Neuronal stem cell (in vitro differentiated cells): ENCODE measurements around the gene OTOP3.

ENCODE experiments used
- DNase-seq: peaks from one replicate; pipeline ENCODE4 v3.0.0-alpha.2; 2013; ENCODE audit warnings: low spot score
- H2AFZ ChIP-seq: one replicate; pipeline ENCODE4 v1.6.1; 2013; ENCODE audit warnings: mild to moderate bottlenecking, low read length, inconsistent platforms
- H2AK5ac ChIP-seq: 2 replicates; pipeline ENCODE4 v1.6.1; 2013; ENCODE audit warnings: low read depth, mild to moderate bottlenecking, inconsistent platforms, low read length, moderate library complexity, mixed read lengths
- H2BK120ac ChIP-seq: 2 replicates; pipeline ENCODE4 v1.6.1; 2013; ENCODE audit warnings: low read depth, mild to moderate bottlenecking, inconsistent platforms, low read length, moderate library complexity, mixed read lengths
- H2BK12ac ChIP-seq: one replicate; pipeline ENCODE4 v1.6.1; 2013; ENCODE audit warnings: low read length, inconsistent platforms
- H2BK15ac ChIP-seq: 2 replicates; pipeline ENCODE4 v1.6.1; 2013; ENCODE audit warnings: mild to moderate bottlenecking, low read length, inconsistent platforms, mixed read lengths
- H2BK5ac ChIP-seq: one replicate; pipeline ENCODE4 v1.6.1; 2013; ENCODE audit warnings: inconsistent platforms, mild to moderate bottlenecking, low read length, moderate library complexity
- H3K14ac ChIP-seq: one replicate; pipeline ENCODE4 v1.6.1; 2013; ENCODE audit warnings: low read length, inconsistent platforms
- H3K18ac ChIP-seq: 2 replicates; pipeline ENCODE4 v1.6.1; 2013; ENCODE audit warnings: low read length, inconsistent platforms
- H3K23ac ChIP-seq: 2 replicates; pipeline ENCODE4 v1.6.1; 2013; ENCODE audit warnings: low read depth, mild to moderate bottlenecking, mixed read lengths, low read length, inconsistent platforms; ENCODE audit not compliant: poor library complexity
- H3K27ac ChIP-seq: replicated peaks from 3 replicates; pipeline ENCODE4 v1.5.1; 2013; ENCODE audit warnings: low read length, inconsistent platforms
- H3K27me3 ChIP-seq, 3 experiments: 2 replicates each; pipeline ENCODE4 v1.6.1; 2013; ENCODE audit warnings: low read length in 3 of 3, mild to moderate bottlenecking in 2 of 3, inconsistent platforms in 1 of 3, low read depth in 1 of 3, mixed read lengths in 1 of 3, moderate library complexity in 1 of 3; ENCODE audit not compliant: control insufficient read depth in 3 of 3, insufficient read depth in 3 of 3
- H3K36me3 ChIP-seq, 2 donors: replicated peaks in 1 of 2; 2 replicates each; pipeline ENCODE4 v1.6.1; 2013; ENCODE audit warnings: low read length in 2 of 2; ENCODE audit not compliant: control insufficient read depth in 2 of 2, insufficient read depth in 2 of 2
- H3K4ac ChIP-seq: 2 replicates; pipeline ENCODE4 v1.6.1; 2013; ENCODE audit warnings: inconsistent platforms, mild to moderate bottlenecking, low read length, moderate library complexity
- H3K4me1 ChIP-seq, 2 donors: 1 replicate in 1 of 2; 2 replicates in 1 of 2; pipeline ENCODE4 v1.6.1; 2013; ENCODE audit warnings: low read length in 2 of 2, low read depth in 1 of 2; ENCODE audit not compliant: control insufficient read depth in 2 of 2, insufficient read depth in 1 of 2
- H3K4me2 ChIP-seq: one replicate; pipeline ENCODE4 v1.6.1; 2013; ENCODE audit warnings: mild to moderate bottlenecking, low read length, inconsistent platforms; ENCODE audit not compliant: insufficient read depth, poor library complexity, severe bottlenecking
- H3K4me3 ChIP-seq, 2 donors: 2 replicates each; pipeline ENCODE4 v1.5.1; 2013; ENCODE audit warnings: low read length in 2 of 2, mild to moderate bottlenecking in 2 of 2, inconsistent platforms in 1 of 2, moderate library complexity in 1 of 2
- H3K79me1 ChIP-seq: one replicate; pipeline ENCODE4 v1.6.1; 2013; ENCODE audit warnings: low read depth, mild to moderate bottlenecking, inconsistent platforms, low read length, moderate library complexity
- H3K9ac ChIP-seq: one replicate; pipeline ENCODE4 v1.6.1; 2013; ENCODE audit warnings: mild to moderate bottlenecking, low read depth, low read length, inconsistent platforms; ENCODE audit not compliant: poor library complexity
- H3K9me3 ChIP-seq, 2 donors: replicated peaks in 1 of 2; 2 replicates each; pipeline versions ENCODE3 to v1.6.1; 2013; ENCODE audit warnings: low read length in 2 of 2, mild to moderate bottlenecking in 2 of 2, inconsistent platforms in 1 of 2, low read depth in 1 of 2, mixed read lengths in 1 of 2, moderate library complexity in 1 of 2; ENCODE audit not compliant: control insufficient read depth in 2 of 2, insufficient read depth in 1 of 2
- H4K8ac ChIP-seq: one replicate; pipeline ENCODE4 v1.6.1; 2013; ENCODE audit warnings: low read depth, mild to moderate bottlenecking, inconsistent platforms, low read length, moderate library complexity
- H4K91ac ChIP-seq: one replicate; pipeline ENCODE4 v1.6.1; 2013; ENCODE audit warnings: low read length, low read depth, mild to moderate bottlenecking, inconsistent platforms; ENCODE audit not compliant: poor library complexity
- WGBS, 2 donors: extraction: QIAGEN DNeasy Blood & Tissue Kit; methylation state at CpG; one replicate each; pipeline ENCODE4 v1.1.7; 2013; ENCODE audit warnings: missing lambda C conversion rate in 2 of 2, mixed read lengths in 1 of 2; ENCODE audit not compliant: insufficient read length in 2 of 2, insufficient replicate concordance in 1 of 2; ENCODE audit errors: extremely low coverage in 2 of 2; 5-methylcytosine and 5-hydroxymethylcytosine counted together

Gene OTOP3

DNA sequence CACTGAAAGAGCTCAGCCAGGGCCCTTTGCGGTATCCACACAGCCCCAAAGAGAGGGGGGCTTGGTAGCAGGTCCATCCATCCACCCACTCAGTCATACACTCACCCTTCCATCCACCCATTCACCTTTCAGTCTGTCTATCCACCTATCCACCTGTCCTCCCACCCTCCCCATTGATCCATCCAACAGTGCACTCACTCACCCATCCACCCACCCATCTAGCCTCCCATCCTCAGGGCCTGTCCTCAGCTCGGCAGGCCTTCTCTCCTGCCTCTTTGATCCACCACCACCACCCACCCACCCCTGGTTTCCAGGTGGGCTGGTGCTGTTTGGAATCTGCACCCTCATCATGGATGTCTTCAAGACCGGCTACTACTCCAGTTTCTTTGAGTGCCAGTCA, 10.5 kb upstream of the OTOP3 start:
- Histone ChIP-seq H4K8ac (no peak overlapping the region), H3K4me1 (peaks cover 7 to 15% of the 10 kb centered on the region in 2 donors)

DNA sequence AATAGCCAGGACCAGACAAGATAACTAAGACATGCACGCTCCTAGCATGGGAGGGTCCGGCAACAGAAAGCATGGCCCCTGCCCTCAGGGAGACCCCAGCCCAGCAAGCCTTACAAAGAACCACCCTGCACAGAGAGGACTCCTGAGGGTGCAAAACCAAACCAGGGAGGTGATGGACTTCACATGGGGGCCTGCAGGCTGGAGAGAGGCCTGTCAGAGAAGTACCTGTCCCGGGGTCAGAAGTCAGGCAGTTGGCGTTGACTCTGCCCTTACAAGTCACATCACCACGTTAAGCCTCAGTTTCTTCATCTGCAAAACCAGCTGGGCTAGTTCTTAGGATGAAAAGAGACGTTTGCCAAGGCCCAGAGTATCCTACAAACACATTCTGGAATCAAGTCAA, 6.9 kb upstream of the OTOP3 start:
- Histone ChIP-seq H3K4me1 (peaks cover 0 to 4% of the 10 kb centered on the region in 2 donors), H2BK5ac (no peak overlapping the region), H3K79me1 (peaks cover 3% of the 10 kb centered on the region), H2BK15ac (no peak overlapping the region), H3K9ac (no peak overlapping the region), H2AK5ac (no peak overlapping the region), H3K36me3 (no peaks in the 10 kb centered on the region), H3K4ac (no peak overlapping the region), H3K4me3 (no peak overlapping the region), H3K4me2 (no peak overlapping the region), H3K14ac (no peak overlapping the region), H3K27ac (no peak overlapping the region), H3K27me3 (peaks cover 20 to 88% (median 49%) of the 10 kb centered on the region in 3 experiments), H3K23ac (no peak overlapping the region), H2BK120ac (no peak overlapping the region), H4K91ac (no peak overlapping the region), H3K18ac (no peak overlapping the region), H3K9me3 (peaks cover 0 to 3% of the 10 kb centered on the region in 2 donors), H2AFZ (no peak overlapping the region), H2BK12ac (no peak overlapping the region), H4K8ac (no peak overlapping the region)
- no peak for DNase-seq
- no CpG with 5 or more reads among the region's 6 CpGs for WGBS, 2 donors

More for the DNA sequence above, 10.5 kb upstream of the OTOP3 start:
- peak overlapping the region; percentile 87 for H3K23ac ChIP-seq
- no peak overlapping the region for H2AFZ ChIP-seq
- H3K36me3 ChIP-seq: no peaks in the 10 kb centered on the region
- no peak overlapping the region for H3K9ac ChIP-seq
- H2BK12ac ChIP-seq: no peak overlapping the region
- H3K9me3 ChIP-seq: peaks cover 0 to 3% of the 10 kb centered on the region in 2 donors
- H3K79me1 ChIP-seq: peaks cover 3% of the 10 kb centered on the region
- no peak overlapping the region for H3K4ac ChIP-seq
- H2BK15ac ChIP-seq: no peak overlapping the region
- no peak overlapping the region for H3K4me2 ChIP-seq
- H2BK5ac ChIP-seq: no peak overlapping the region
- H3K18ac ChIP-seq: peak overlapping the region; percentile 20
- WGBS, 2 donors: no CpG with 5 or more reads among the region's 3 CpGs
- no peak overlapping the region for H3K27ac ChIP-seq
- no peak overlapping the region for H3K4me3 ChIP-seq
- no peak overlapping the region for H4K91ac ChIP-seq
- H3K14ac ChIP-seq: no peak overlapping the region
- no peak for DNase-seq
- no peak overlapping the region for H2AK5ac ChIP-seq
- H2BK120ac ChIP-seq: no peak overlapping the region
- peaks cover 22 to 90% (median 57%) of the 10 kb centered on the region in 3 experiments for H3K27me3 ChIP-seq

DNA sequence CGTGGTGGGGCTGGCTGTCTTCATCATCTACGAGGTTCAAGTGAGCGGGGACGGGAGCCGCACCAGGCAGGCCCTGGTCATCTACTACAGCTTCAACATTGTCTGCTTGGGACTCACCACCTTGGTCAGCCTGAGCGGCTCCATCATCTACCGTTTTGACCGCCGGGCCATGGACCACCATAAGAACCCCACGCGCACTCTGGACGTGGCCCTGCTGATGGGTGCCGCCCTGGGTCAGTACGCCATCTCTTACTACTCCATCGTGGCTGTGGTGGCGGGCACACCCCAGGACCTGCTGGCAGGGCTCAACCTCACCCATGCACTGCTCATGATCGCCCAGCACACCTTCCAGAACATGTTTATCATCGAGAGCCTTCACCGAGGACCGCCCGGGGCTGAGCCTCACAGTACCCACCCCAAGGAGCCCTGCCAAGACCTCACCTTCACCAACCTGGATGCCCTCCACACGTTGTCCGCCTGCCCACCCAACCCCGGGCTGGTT, 5.1 kb upstream of the OTOP3 start:
- Histone ChIP-seq H2BK12ac (peak overlapping the region; percentile 51), H2AK5ac (peak overlapping the region; percentile 58), H3K27me3 (peaks cover 8 to 88% (median 45%) of the 10 kb centered on the region in 3 experiments), H2BK15ac (no peak overlapping the region), H3K79me1 (peaks cover 3% of the 10 kb centered on the region), H3K4me3 (peak overlapping the region in 1 of 2 donors; percentile 36), H3K4ac (no peak overlapping the region), H3K27ac (no peak overlapping the region), H3K18ac (peak overlapping the region; percentile 51), H3K4me2 (no peak overlapping the region), H2BK5ac (no peak overlapping the region), H3K9ac (no peak overlapping the region), H3K23ac (no peak overlapping the region), H3K36me3 (no peaks in the 10 kb centered on the region), H3K9me3 (peaks cover 0 to 1% of the 10 kb centered on the region in 2 donors), H4K91ac (no peak overlapping the region), H2AFZ (no peak overlapping the region), H3K14ac (peak overlapping the region; percentile 58), H2BK120ac (no peak overlapping the region), H4K8ac (no peak overlapping the region), H3K4me1 (peaks cover 0 to 6% of the 10 kb centered on the region in 2 donors)
- no peak for DNase-seq
- WGBS, 2 donors: no CpG with 5 or more reads among the region's 24 CpGs

DNA sequence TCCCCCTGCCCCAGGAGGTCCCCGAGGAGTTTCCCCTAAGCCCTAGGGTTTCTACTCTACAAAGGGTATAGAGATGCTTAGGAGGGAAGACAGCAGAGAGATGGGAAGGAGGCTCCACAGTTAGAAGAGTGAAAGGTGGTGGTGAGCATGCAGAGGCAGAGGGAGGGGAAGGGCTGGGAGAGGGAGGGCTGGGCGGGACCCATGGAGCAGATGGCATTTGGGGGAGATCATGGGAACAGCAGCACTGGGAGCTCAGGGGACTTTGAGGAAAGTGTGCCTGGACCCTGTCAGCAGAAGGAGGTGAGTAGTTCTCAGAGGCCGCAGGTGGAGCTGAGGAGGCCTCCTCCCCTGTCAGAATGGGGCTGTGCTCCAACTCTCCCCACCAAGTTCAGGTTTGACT, 650 bp upstream of the OTOP3 start:
- no peak overlapping the region for H3K4me3 ChIP-seq
- no peak overlapping the region for H3K4ac ChIP-seq
- H3K18ac ChIP-seq: no peak overlapping the region
- H3K79me1 ChIP-seq: peaks cover 3% of the 10 kb centered on the region
- no peak for DNase-seq
- no peak overlapping the region for H2BK5ac ChIP-seq
- no peak overlapping the region for H4K91ac ChIP-seq
- no peak overlapping the region for H2BK15ac ChIP-seq
- peaks cover 0 to 6% of the 10 kb centered on the region in 2 donors for H3K4me1 ChIP-seq
- no peaks in the 10 kb centered on the region for H3K36me3 ChIP-seq
- H2BK12ac ChIP-seq: no peak overlapping the region
- H2AK5ac ChIP-seq: no peak overlapping the region
- H3K9ac ChIP-seq: no peak overlapping the region
- H3K27me3 ChIP-seq: peaks cover 19 to 93% (median 58%) of the 10 kb centered on the region in 3 experiments
- no peak overlapping the region for H4K8ac ChIP-seq
- no peak overlapping the region for H2BK120ac ChIP-seq
- WGBS, 2 donors: no CpG with 5 or more reads among the region's 3 CpGs
- H3K27ac ChIP-seq: no peak overlapping the region
- peak overlapping the region; percentile 55 for H3K23ac ChIP-seq
- peak overlapping the region; percentile 21 for H3K14ac ChIP-seq
- no peak overlapping the region for H2AFZ ChIP-seq
- peaks cover 0 to 1% of the 10 kb centered on the region in 2 donors for H3K9me3 ChIP-seq
- no peak overlapping the region for H3K4me2 ChIP-seq
